Measurements from ENCODE around the gene PRDM16.

Gene PRDM16

DNA sequence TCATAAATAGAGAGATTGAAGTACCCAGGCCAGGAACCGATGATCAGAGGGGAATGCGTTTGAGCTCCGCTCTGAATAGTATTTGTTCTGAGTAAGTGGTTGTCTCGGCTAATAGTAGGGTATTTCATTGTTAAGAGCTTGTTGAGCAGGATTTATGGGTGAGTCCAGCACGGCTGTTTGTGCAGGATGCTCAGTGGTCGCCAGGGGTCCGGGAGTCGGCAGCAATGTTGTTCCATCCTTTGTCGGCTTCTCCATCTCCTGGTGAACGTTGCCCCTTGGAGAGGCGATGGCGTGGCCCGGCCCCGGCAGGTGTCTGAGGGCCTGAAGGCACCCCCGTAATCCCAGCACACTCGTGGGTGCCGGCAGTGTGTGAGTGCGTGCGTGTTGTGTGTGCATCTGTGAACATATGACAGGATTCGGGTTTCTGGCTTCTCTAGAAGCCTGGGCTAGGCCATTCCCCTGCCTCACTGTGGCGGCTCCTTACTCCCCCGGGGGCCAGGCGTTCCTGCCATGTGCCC is 224.6 kb downstream of the PRDM16 start:
- no peaks in the 10 kb centered on the region for H3K9me2 ChIP-seq (replicated peaks; ENCODE audit: low read depth, low read length)
- H3K4me3 ChIP-seq (ENCODE audit: low read length, poor library complexity, severe bottlenecking) = no peak overlapping the region
- no peaks in the 10 kb centered on the region for H3K27me3 ChIP-seq (ENCODE audit: insufficient read depth, low read length, poor library complexity, severe bottlenecking)
- H4K20me1 ChIP-seq (ENCODE audit: insufficient read depth, low read length, poor library complexity, severe bottlenecking) = no peaks in the 10 kb centered on the region
- TF ChIP-seq EZH2phosphoT487 (IDR thresholded peaks at IDR 0.05; ENCODE audit: borderline replicate concordance) = no peak
- TF ChIP-seq, protein P1, sequence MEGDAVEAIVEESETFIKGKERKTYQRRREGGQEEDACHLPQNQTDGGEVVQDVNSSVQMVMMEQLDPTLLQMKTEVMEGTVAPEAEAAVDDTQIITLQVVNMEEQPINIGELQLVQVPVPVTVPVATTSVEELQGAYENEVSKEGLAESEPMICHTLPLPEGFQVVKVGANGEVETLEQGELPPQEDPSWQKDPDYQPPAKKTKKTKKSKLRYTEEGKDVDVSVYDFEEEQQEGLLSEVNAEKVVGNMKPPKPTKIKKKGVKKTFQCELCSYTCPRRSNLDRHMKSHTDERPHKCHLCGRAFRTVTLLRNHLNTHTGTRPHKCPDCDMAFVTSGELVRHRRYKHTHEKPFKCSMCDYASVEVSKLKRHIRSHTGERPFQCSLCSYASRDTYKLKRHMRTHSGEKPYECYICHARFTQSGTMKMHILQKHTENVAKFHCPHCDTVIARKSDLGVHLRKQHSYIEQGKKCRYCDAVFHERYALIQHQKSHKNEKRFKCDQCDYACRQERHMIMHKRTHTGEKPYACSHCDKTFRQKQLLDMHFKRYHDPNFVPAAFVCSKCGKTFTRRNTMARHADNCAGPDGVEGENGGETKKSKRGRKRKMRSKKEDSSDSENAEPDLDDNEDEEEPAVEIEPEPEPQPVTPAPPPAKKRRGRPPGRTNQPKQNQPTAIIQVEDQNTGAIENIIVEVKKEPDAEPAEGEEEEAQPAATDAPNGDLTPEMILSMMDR (conservative IDR thresholded peaks at IDR 0.05; ENCODE audit: low read length) = no peak
- no peaks in the 10 kb centered on the region for H3F3A ChIP-seq (ENCODE audit: low read depth)
- no peaks in the 10 kb centered on the region for H3K4me1 ChIP-seq (ENCODE audit: insufficient read depth, low read length, poor library complexity, severe bottlenecking)
- no peaks in the 10 kb centered on the region for H3K9me3 ChIP-seq (ENCODE audit: insufficient read depth, low read depth, low read length)
- no peaks in the 10 kb centered on the region for H3K79me2 ChIP-seq (ENCODE audit: insufficient read depth, low read length)
- H2AFZ ChIP-seq (ENCODE audit: low read length) = no peak overlapping the region
- H3K36me3 ChIP-seq (ENCODE audit: insufficient read depth, low read length) = no peaks in the 10 kb centered on the region
- H3K9ac ChIP-seq (ENCODE audit: low read depth, low read length, poor library complexity, severe bottlenecking) = no peak overlapping the region
- no peak overlapping the region for H3K4me2 ChIP-seq (ENCODE audit: low read depth, low read length, poor library complexity, severe bottlenecking)

DNA sequence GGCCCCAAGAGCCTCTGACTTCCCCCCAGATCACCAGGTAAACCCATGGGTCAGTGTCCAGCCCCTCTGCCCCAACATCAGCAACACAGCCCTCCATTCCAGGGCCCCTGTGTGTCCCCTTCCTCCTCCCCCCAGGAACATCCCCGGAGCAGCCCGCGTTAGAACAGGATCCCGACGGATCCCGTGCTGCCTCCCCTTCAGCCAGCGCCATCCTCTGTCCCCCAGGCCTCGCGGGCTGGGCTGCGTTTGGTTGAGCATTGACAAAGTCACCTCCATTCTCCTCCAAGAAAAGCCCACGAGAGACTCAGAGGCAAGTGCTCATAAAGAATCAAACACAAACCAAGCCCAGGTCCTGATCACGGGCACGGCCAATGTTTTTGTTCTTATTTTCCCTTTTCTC is 225.4 kb downstream of the PRDM16 start:
- TF ChIP-seq, protein P1 (conservative IDR thresholded peaks at IDR 0.05; ENCODE audit: low read length) = no peak
- no peak for TF ChIP-seq EZH2phosphoT487 (IDR thresholded peaks at IDR 0.05; ENCODE audit: borderline replicate concordance)
- Histone ChIP-seq H3K27me3 (ENCODE audit: insufficient read depth, low read length, poor library complexity, severe bottlenecking) (no peaks in the 10 kb centered on the region), H3K9me3 (ENCODE audit: insufficient read depth, low read depth, low read length) (no peaks in the 10 kb centered on the region), H3K4me3 (ENCODE audit: low read length, poor library complexity, severe bottlenecking) (no peak overlapping the region), H3K9me2 (replicated peaks; ENCODE audit: low read depth, low read length) (no peaks in the 10 kb centered on the region), H2AFZ (ENCODE audit: low read length) (no peak overlapping the region), H3K79me2 (ENCODE audit: insufficient read depth, low read length) (no peaks in the 10 kb centered on the region), H4K20me1 (ENCODE audit: insufficient read depth, low read length, poor library complexity, severe bottlenecking) (no peaks in the 10 kb centered on the region), H3K4me2 (ENCODE audit: low read depth, low read length, poor library complexity, severe bottlenecking) (no peak overlapping the region), H3K4me1 (ENCODE audit: insufficient read depth, low read length, poor library complexity, severe bottlenecking) (no peaks in the 10 kb centered on the region), H3F3A (ENCODE audit: low read depth) (no peaks in the 10 kb centered on the region), H3K36me3 (ENCODE audit: insufficient read depth, low read length) (no peaks in the 10 kb centered on the region), H3K9ac (ENCODE audit: low read depth, low read length, poor library complexity, severe bottlenecking) (no peak overlapping the region)

DNA sequence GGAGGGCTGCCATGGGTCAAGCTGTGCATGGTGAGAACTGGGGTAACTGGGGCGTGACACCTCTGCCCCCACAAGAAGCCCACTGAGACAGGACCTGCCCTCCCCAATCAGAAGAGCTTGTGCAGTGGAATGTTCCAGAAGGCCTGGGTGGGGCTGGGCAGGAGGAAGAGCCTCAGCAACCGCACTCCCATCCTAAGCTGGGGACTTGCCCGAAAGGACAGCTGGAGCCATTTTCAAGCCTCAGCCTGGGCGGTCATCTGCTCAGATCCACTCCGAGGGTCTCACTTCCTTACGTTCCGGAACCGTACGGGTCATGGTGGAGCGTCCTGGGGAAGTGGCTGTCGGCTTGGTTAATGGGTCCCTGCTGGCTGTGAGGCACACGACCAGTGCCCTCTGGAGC is 226.8 kb downstream of the PRDM16 start:
- Histone ChIP-seq H3K4me2 (ENCODE audit: low read depth, low read length, poor library complexity, severe bottlenecking) (no peak overlapping the region), H3K27me3 (ENCODE audit: insufficient read depth, low read length, poor library complexity, severe bottlenecking) (no peaks in the 10 kb centered on the region), H2AFZ (ENCODE audit: low read length) (no peak overlapping the region), H3K4me1 (ENCODE audit: insufficient read depth, low read length, poor library complexity, severe bottlenecking) (no peaks in the 10 kb centered on the region), H3K9ac (ENCODE audit: low read depth, low read length, poor library complexity, severe bottlenecking) (no peak overlapping the region), H3K4me3 (ENCODE audit: low read length, poor library complexity, severe bottlenecking) (no peak overlapping the region), H3F3A (ENCODE audit: low read depth) (no peaks in the 10 kb centered on the region), H3K36me3 (ENCODE audit: insufficient read depth, low read length) (no peaks in the 10 kb centered on the region), H3K9me2 (replicated peaks; ENCODE audit: low read depth, low read length) (no peaks in the 10 kb centered on the region), H3K79me2 (ENCODE audit: insufficient read depth, low read length) (no peaks in the 10 kb centered on the region), H4K20me1 (ENCODE audit: insufficient read depth, low read length, poor library complexity, severe bottlenecking) (no peaks in the 10 kb centered on the region), H3K9me3 (ENCODE audit: insufficient read depth, low read depth, low read length) (no peaks in the 10 kb centered on the region)
- no peak for TF ChIP-seq EZH2phosphoT487 (IDR thresholded peaks at IDR 0.05; ENCODE audit: borderline replicate concordance)
- TF ChIP-seq, protein P1 (conservative IDR thresholded peaks at IDR 0.05; ENCODE audit: low read length) = no peak
